HepG2 (cell line): ENCODE measurements around the gene MACROD2. TPM values are rescaled to one million over a fixed set of nuclear protein-coding genes. Genes with fewer than 3 reads are reported as not detected.

ENCODE experiments used
- ARHGAP35 ChIP-seq: sonication (generic); formaldehyde crosslinking; IDR thresholded peaks from 2 replicates; pipeline ENCODE4 v1.9.0; 2022; ENCODE audit warnings: mild to moderate bottlenecking, inconsistent platforms, moderate library complexity, missing genetic modification reagents, borderline replicate concordance
- ARNT2 ChIP-seq: sonication (generic); formaldehyde crosslinking; IDR thresholded peaks from 2 replicates; pipeline ENCODE4 v1.8.0; 2022; ENCODE audit warnings: mild to moderate bottlenecking, low read depth, missing genetic modification reagents, moderate library complexity
- FOSL1 ChIP-seq: sonication (generic); formaldehyde crosslinking; IDR thresholded peaks from 2 replicates; pipeline ENCODE4 v1.9.0; 2021; ENCODE audit warnings: missing genetic modification reagents, borderline replicate concordance
- HHEX ChIP-seq: IDR thresholded peaks from 2 replicates; pipeline ENCODE4 v1.6.1; 2016; ENCODE audit warnings: control low read depth
- HMGA1 ChIP-seq: sonication (generic); formaldehyde crosslinking; conservative IDR thresholded peaks from 2 replicates; pipeline ENCODE4 v1.4.0; 2020; ENCODE audit warnings: missing genetic modification reagents
- HNF4A ChIP-seq: sonication (generic); formaldehyde crosslinking; IDR thresholded peaks from 2 replicates; pipeline ENCODE4 v1.4.0; 2020; ENCODE audit warnings: missing genetic modification reagents
- HNRNPLL ChIP-seq: fragments of 200-400 bp; formaldehyde crosslinking; IDR thresholded peaks from 2 replicates; pipeline ENCODE4 v1.6.1; 2017; ENCODE audit warnings: mild to moderate bottlenecking, low read depth, low read length; ENCODE audit not compliant: poor library complexity, severe bottlenecking
- HOMEZ ChIP-seq: IDR thresholded peaks from 2 replicates; pipeline ENCODE4 v1.6.1; 2016; ENCODE audit warnings: low read depth
- IRF1 ChIP-seq: sonication (generic); formaldehyde crosslinking; IDR thresholded peaks from 2 replicates; pipeline ENCODE4 v1.4.0; 2020; ENCODE audit warnings: low read depth, mild to moderate bottlenecking, missing genetic modification reagents
- MED13 ChIP-seq: sonication (generic); formaldehyde crosslinking; IDR thresholded peaks from 2 replicates; pipeline ENCODE4 v1.5.0; 2020; ENCODE audit warnings: missing genetic modification reagents
- NCOA5 ChIP-seq: sonication (generic); formaldehyde crosslinking; IDR thresholded peaks from 2 replicates; pipeline ENCODE4 v1.4.0; 2020; ENCODE audit warnings: missing genetic modification reagents
- NR2F2 ChIP-seq: IDR thresholded peaks from 2 replicates; pipeline ENCODE4 v1.6.1; 2012; ENCODE audit warnings: low read depth, inconsistent platforms, borderline replicate concordance
- PHF20 ChIP-seq: sonication (generic); formaldehyde crosslinking; IDR thresholded peaks from 2 replicates; pipeline ENCODE4 v1.5.0; 2020; ENCODE audit warnings: mild to moderate bottlenecking, missing genetic modification reagents
- PHF21A ChIP-seq: sonication (generic); formaldehyde crosslinking; IDR thresholded peaks from 2 replicates; pipeline ENCODE4 v1.5.0; 2020; ENCODE audit warnings: mild to moderate bottlenecking, missing genetic modification reagents
- RBFOX2 ChIP-seq: fragments of 200-400 bp; formaldehyde crosslinking; IDR thresholded peaks from 2 replicates; pipeline ENCODE4 v1.6.1; 2017; ENCODE audit warnings: low read depth, mild to moderate bottlenecking, low read length
- RORA ChIP-seq: sonication (generic); formaldehyde crosslinking; IDR thresholded peaks from 2 replicates; pipeline ENCODE4 v1.5.0; 2020; ENCODE audit warnings: mild to moderate bottlenecking, missing genetic modification reagents, moderate library complexity
- SATB2 ChIP-seq: sonication (generic); formaldehyde crosslinking; IDR thresholded peaks from 2 replicates; pipeline ENCODE4 v1.5.0; 2020; ENCODE audit warnings: missing genetic modification reagents
- THAP8 ChIP-seq: sonication (generic); formaldehyde crosslinking; IDR thresholded peaks from 2 replicates; pipeline ENCODE4 v1.5.1; 2020; ENCODE audit warnings: missing genetic modification reagents, mild to moderate bottlenecking, borderline replicate concordance
- ZFP37 ChIP-seq: sonication (generic); formaldehyde crosslinking; IDR thresholded peaks from 2 replicates; pipeline ENCODE4 v1.4.0; 2020; ENCODE audit warnings: missing genetic modification reagents, borderline replicate concordance
- ZNF34 ChIP-seq: sonication (generic); formaldehyde crosslinking; IDR thresholded peaks from 2 replicates; pipeline ENCODE4 v1.4.0; 2020; ENCODE audit warnings: mild to moderate bottlenecking, missing genetic modification reagents, borderline replicate concordance
- ZNF468 ChIP-seq: sonication (generic); formaldehyde crosslinking; IDR thresholded peaks from 2 replicates; pipeline ENCODE4 v1.8.0; 2022; ENCODE audit warnings: mild to moderate bottlenecking, moderate library complexity, missing genetic modification reagents
- ZNF512B ChIP-seq: sonication (generic); formaldehyde crosslinking; IDR thresholded peaks from 2 replicates; pipeline ENCODE4 v1.5.1; 2020; ENCODE audit warnings: missing genetic modification reagents, mild to moderate bottlenecking, borderline replicate concordance
- ZNF556 ChIP-seq: sonication (generic); formaldehyde crosslinking; IDR thresholded peaks from 2 replicates; pipeline ENCODE4 v1.4.0; 2020; ENCODE audit warnings: mild to moderate bottlenecking, missing genetic modification reagents, borderline replicate concordance
- ZNF780A ChIP-seq: sonication (generic); formaldehyde crosslinking; IDR thresholded peaks from 2 replicates; pipeline ENCODE4 v1.8.0; 2022; ENCODE audit warnings: mild to moderate bottlenecking, missing genetic modification reagents, moderate library complexity
- polyA plus RNA-seq, 8 experiments: library from polyadenylated mRNA; depleted of rRNA in 3 of 8; stranded (reverse) in 7 of 8; unstranded in 1 of 8; fragments of >200 nt; fragmentation: Illumina TruSeq in 4 of 8; extraction: Trizol in 4 of 8; gene quantifications; 2 replicates each; pipeline versions ENCODE4 v1.2.1 to v1.2.3, GENCODE V29; 2011 to 2016; ENCODE audit warnings: low read depth in 4 of 8, missing spikeins in 1 of 8, mixed read lengths in 1 of 8; ENCODE audit not compliant: insufficient read depth in 1 of 8
- total RNA-seq, 5 experiments: library from RNA; depleted of rRNA; stranded (reverse); fragments of >200 nt; fragmentation: Illumina TruSeq; extraction: Trizol; gene quantifications; 2 replicates each; pipeline ENCODE4 v1.2.3, GENCODE V29; 2016; ENCODE audit warnings: low read depth in 1 of 5

The MACROD2 gene
- total and polyA plus RNA-seq, 2 of the 13 experiments (the other 11 are each of a cell fraction or from before 2014, with no cell fraction given) = 0.13 to 0.51 TPM

GRCh38 chr20:14984768-14985622, 989.7 kb downstream of the MACROD2 start (continued):
- TF ChIP-seq ZNF512B (CRISPR knock-in tag) (peak; percentile 92; the same call in 1 of the 2 replicates), IRF1 (CRISPR knock-in tag) (no peak), NR2F2 (peak; percentile 93), PHF20 (peak; percentile 50; the same call in 1 of the 2 replicates), HNRNPLL (peak; percentile 16), RORA (peak; percentile 63; the same call in 1 of the 2 replicates), HMGA1 (CRISPR knock-in tag) (no peak), ZNF468 (CRISPR knock-in tag) (no peak), THAP8 (no peak), RBFOX2 (peak; percentile 77), ZFP37 (CRISPR knock-in tag) (0 out of 2 replicates have a peak, but pooled peaks have one; percentile 54), SATB2 (CRISPR knock-in tag) (peak; percentile 90), ZNF556 (CRISPR knock-in tag) (peak; percentile 80; the same call in 1 of the 2 replicates), HHEX (peak; percentile 72; the same call in 1 of the 2 replicates), NCOA5 (CRISPR knock-in tag) (no peak), ARNT2 (CRISPR knock-in tag) (no peak), HOMEZ (CRISPR knock-in tag) (peak; percentile 100), HNF4A (CRISPR knock-in tag) (peak; percentile 99), MED13 (peak; percentile 98), ZNF34 (CRISPR knock-in tag) (no peak), PHF21A (peak; percentile 99), FOSL1 (CRISPR knock-in tag) (peak; percentile 74; the same call in 1 of the 2 replicates), ZNF780A (CRISPR knock-in tag) (peak; percentile 68; the same call in 1 of the 2 replicates), ARHGAP35 (peak; percentile 53; the same call in 1 of the 2 replicates)
